ENCODE results near the gene ABCB6. TPM values are rescaled to one million over a fixed set of nuclear protein-coding genes. Genes with fewer than 3 reads are reported as not detected.

The ABCB6 gene
- total RNA-seq, 4 donors from 2014 or later, result 22.1 to 45.3 (median 31.6) TPM

GRCh38 chr2:219214786-219215185 is 4.0 kb downstream of the ABCB6 start:
- no peak overlapping the region for H3K27ac ChIP-seq
- intact Hi-C loops (cut with DNase I), result loop anchor here (10.0 kb wide), 1 partner anchor 50 kb away; the partner anchor contains the start of gene NHEJ1
- H3K4me3 ChIP-seq, result no peak overlapping the region
- no peaks in the 10 kb centered on the region for H3K9me3 ChIP-seq
- peaks cover 28 to 71% (median 31%) of the 10 kb centered on the region in 3 donors for H3K36me3 ChIP-seq
- H3K27me3 ChIP-seq, result no peaks in the 10 kb centered on the region
- TF ChIP-seq POLR2A (IDR thresholded peaks at IDR 0.05), result no peak
- TF ChIP-seq CTCF (IDR thresholded peaks at IDR 0.05), result no peak
- no peak for DNase-seq
- peaks cover 21 to 41% (median 29%) of the 10 kb centered on the region in 3 donors for H3K4me1 ChIP-seq
- WGBS, 2 donors, result 92 to 97% methylated on average over 3 to 5 of the region's 6 CpGs

- TF ChIP-seq CTCF (IDR thresholded peaks at IDR 0.05) (no peak), POLR2A (IDR thresholded peaks at IDR 0.05) (no peak)
- intact Hi-C loops (cut with DNase I), result loop anchor here (10.0 kb wide), 1 partner anchor 49 kb away; the partner anchor contains the start of gene NHEJ1
Measured at GRCh38 chr2:219214141-219214540, 4.6 kb downstream of the ABCB6 start.

GRCh38 chr2:219213486-219214071 is 5.2 kb downstream of the ABCB6 start:
- no peak for DNase-seq
- H3K36me3 ChIP-seq, result peaks cover 30 to 80% (median 39%) of the 10 kb centered on the region in 3 donors

More at GRCh38 chr2:219214141-219214540, 4.6 kb downstream of the ABCB6 start:
- Histone ChIP-seq H3K4me3 (no peak overlapping the region), H3K27ac (no peak overlapping the region), H3K9me3 (no peaks in the 10 kb centered on the region), H3K4me1 (peaks cover 16 to 37% (median 24%) of the 10 kb centered on the region in 3 donors), H3K36me3 (peaks cover 30 to 74% (median 34%) of the 10 kb centered on the region in 3 donors), H3K27me3 (no peaks in the 10 kb centered on the region)
- DNase-seq, result no peak
- WGBS, 2 donors, result 90 to 96% methylated on average over 14 to 15 of the region's 15 CpGs

DNA sequence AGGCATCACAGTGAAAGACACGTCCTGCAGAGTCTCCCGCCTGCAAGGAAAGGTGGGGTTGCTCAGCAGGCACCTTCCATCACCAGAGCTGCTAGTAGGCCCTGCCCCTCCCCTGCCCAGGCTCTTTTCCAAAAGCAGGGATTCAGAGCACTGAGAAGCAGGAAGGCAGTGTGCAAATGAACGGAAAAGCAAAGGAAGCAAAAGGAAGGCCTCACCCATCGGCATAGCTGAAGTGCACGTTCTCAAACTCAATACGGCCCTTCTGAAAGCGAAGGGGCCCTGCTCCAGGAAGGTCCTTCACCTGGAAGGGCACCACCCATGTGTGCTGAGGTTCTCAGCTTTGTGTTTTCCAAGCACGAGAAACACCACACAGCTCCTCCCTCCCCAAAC is 5.7 kb downstream of the ABCB6 start:
- intact Hi-C loops (cut with DNase I), result loop anchor here (10.0 kb wide), 1 partner anchor 48 kb away; the partner anchor contains the start of gene NHEJ1
- Histone ChIP-seq H3K27ac (no peak overlapping the region), H3K27me3 (no peaks in the 10 kb centered on the region), H3K36me3 (peaks cover 30 to 85% (median 39%) of the 10 kb centered on the region in 3 donors), H3K4me1 (peaks cover 18 to 37% (median 20%) of the 10 kb centered on the region in 3 donors), H3K9me3 (no peaks in the 10 kb centered on the region), H3K4me3 (no peak overlapping the region)
- no peak for DNase-seq
- TF ChIP-seq CTCF (IDR thresholded peaks at IDR 0.05) (no peak), POLR2A (IDR thresholded peaks at IDR 0.05) (no peak)
- 67 to 93% methylated on average over 5 to 6 of the region's 8 CpGs for WGBS, 2 donors

More at GRCh38 chr2:219213486-219214071, 5.2 kb downstream of the ABCB6 start:
- no peaks in the 10 kb centered on the region for H3K9me3 ChIP-seq
- no peak overlapping the region for H3K27ac ChIP-seq
- H3K27me3 ChIP-seq, result no peaks in the 10 kb centered on the region
- intact Hi-C loops (cut with DNase I), result loop anchor here (10.0 kb wide), 1 partner anchor 49 kb away; the partner anchor contains the start of gene NHEJ1
- TF ChIP-seq POLR2A (IDR thresholded peaks at IDR 0.05) (no peak), CTCF (IDR thresholded peaks at IDR 0.05) (no peak)
- 86 to 92% methylated on average over 5 to 8 of the region's 10 CpGs for WGBS, 2 donors
- H3K4me3 ChIP-seq, result no peak overlapping the region
- H3K4me1 ChIP-seq, result peaks cover 13 to 37% (median 22%) of the 10 kb centered on the region in 3 donors

GRCh38 chr2:219210886-219211362 is 7.8 kb downstream of the ABCB6 start:
- no peak for DNase-seq
- H3K27me3 ChIP-seq, result no peaks in the 10 kb centered on the region
- intact Hi-C loops (cut with DNase I), result loop anchor here (10.0 kb wide), 1 partner anchor 46 kb away; the partner anchor contains the start of gene NHEJ1
- H3K9me3 ChIP-seq, result no peaks in the 10 kb centered on the region
- WGBS, 2 donors, result 85 to 90% methylated on average over 9 of the region's 9 CpGs
- H3K4me1 ChIP-seq, result peaks cover 12 to 33% (median 14%) of the 10 kb centered on the region in 3 donors
- H3K27ac ChIP-seq, result no peak overlapping the region
- H3K4me3 ChIP-seq, result no peak overlapping the region
- TF ChIP-seq CTCF (IDR thresholded peaks at IDR 0.05) (no peak), POLR2A (IDR thresholded peaks at IDR 0.05) (no peak)
- peaks cover 30 to 79% (median 38%) of the 10 kb centered on the region in 3 donors for H3K36me3 ChIP-seq
